T-cell (primary cell): ENCODE data around the gene SH3BGRL2. TPM values are rescaled to one million over a fixed set of nuclear protein-coding genes. Genes with fewer than 3 reads are reported as not detected.

ENCODE experiments used
- ATAC-seq, 4 experiments: fragments of 200-7000 bp in 3 of 4; fragments of 150-1000 bp in 1 of 4; cut with Tn5 transposase; replicated peaks in 1 of 4; 1 replicate in 3 of 4; 2 replicates in 1 of 4; pipeline ENCODE4 v1.10.0; 2021; ENCODE audit warnings: moderate library complexity in 3 of 4, mild to moderate bottlenecking in 2 of 4, moderate number of reproducible peaks in 1 of 4
- CTCF ChIA-PET, 2 donors: fragments of 300-600 bp; sonication (Branson Sonifier 250); formaldehyde crosslinking; loops; one replicate each; lab custom pipeline; 2022; ENCODE audit warnings: antibody characterized with exemption in 2 of 2; lab: Charles Lee
- POLR2A ChIA-PET, 2 donors: fragments of 300-600 bp; sonication (Branson Sonifier 250); formaldehyde crosslinking; loops; one replicate each; lab custom pipeline; 2022; ENCODE audit warnings: antibody characterized with exemption in 2 of 2; lab: Charles Lee
- DNase-seq, 35 experiments: peaks; one replicate each; pipeline versions ENCODE4 v3.0.0 to v3.0.0-alpha.2; 2013 to 2023
- H3K27ac ChIP-seq: one replicate; pipeline ENCODE4 v1.5.1; 2013; ENCODE audit warnings: low read length
- H3K27me3 ChIP-seq, 2 experiments: replicated peaks in 1 of 2; 1 replicate in 1 of 2; 2 replicates in 1 of 2; pipeline versions ENCODE4 v1.6.1 to v1.7.0; 2013; ENCODE audit warnings: low read length in 1 of 2, mixed read lengths in 1 of 2; ENCODE audit not compliant: control insufficient read depth in 2 of 2, insufficient read depth in 2 of 2; ENCODE audit errors: extremely low read depth in 1 of 2
- H3K36me3 ChIP-seq, 2 donors: 1 replicate in 1 of 2; 2 replicates in 1 of 2; pipeline versions ENCODE4 v1.6.1 to v1.7.0; 2013; ENCODE audit warnings: low read length in 1 of 2; ENCODE audit not compliant: control insufficient read depth in 2 of 2, insufficient read depth in 1 of 2; ENCODE audit errors: extremely low read depth in 1 of 2
- H3K4me1 ChIP-seq, 2 experiments: 1 replicate in 1 of 2; 2 replicates in 1 of 2; pipeline versions ENCODE4 v1.6.1 to v1.7.0; 2013; ENCODE audit warnings: low read length in 2 of 2, mixed read lengths in 1 of 2; ENCODE audit not compliant: insufficient read depth in 2 of 2, control insufficient read depth in 1 of 2; ENCODE audit errors: extremely low read depth in 1 of 2
- H3K4me3 ChIP-seq, 2 donors: 1 replicate in 1 of 2; 2 replicates in 1 of 2; pipeline versions ENCODE4 v1.5.1 to v1.7.0; 2013; ENCODE audit warnings: mild to moderate bottlenecking in 2 of 2, low read length in 1 of 2, moderate library complexity in 1 of 2; ENCODE audit not compliant: control insufficient read depth in 1 of 2; ENCODE audit errors: extremely low read depth in 1 of 2
- H3K9me3 ChIP-seq: 2 replicates; pipeline ENCODE4 v1.7.0; 2013
- H3K27ac Mint-ChIP-seq, 2 donors: one replicate each; pipeline ENCODE4 v1.8.0; 2020 to 2021; ENCODE audit warnings: mild to moderate bottlenecking in 2 of 2, mixed read lengths in 2 of 2
- H3K27me3 Mint-ChIP-seq, 2 donors: one replicate each; pipeline ENCODE4 v1.8.0; 2021 to 2022; ENCODE audit warnings: mixed read lengths in 2 of 2
- H3K36me3 Mint-ChIP-seq: one replicate; pipeline ENCODE4 v1.8.0; 2021; ENCODE audit warnings: mixed read lengths
- H3K4me1 Mint-ChIP-seq, 3 donors: one replicate each; pipeline ENCODE4 v1.8.0; 2020 to 2022; ENCODE audit warnings: mixed read lengths in 3 of 3, mild to moderate bottlenecking in 1 of 3
- H3K4me3 Mint-ChIP-seq, 3 donors: one replicate each; pipeline ENCODE4 v1.8.0; 2020 to 2022; ENCODE audit warnings: mild to moderate bottlenecking in 3 of 3, mixed read lengths in 3 of 3, moderate library complexity in 3 of 3
- H3K9me3 Mint-ChIP-seq, 3 donors: one replicate each; pipeline ENCODE4 v1.8.0; 2020 to 2022; ENCODE audit warnings: mixed read lengths in 3 of 3
- WGBS: methylation state at CpG from one replicate; pipeline ENCODE4 v1.1.5; 2013; ENCODE audit warnings: missing lambda C conversion rate; ENCODE audit not compliant: insufficient coverage; 5-methylcytosine and 5-hydroxymethylcytosine counted together
- total RNA-seq, 35 experiments: library from RNA in 6 of 35; stranded (reverse) in 6 of 35; fragments of 120-200 nt in 1 of 35; gene quantifications; one replicate each; pipeline versions ENCODE4 v1.2.1 to v1.2.4 and lab custom pipeline; 2013 to 2026

SH3BGRL2 gene
- total RNA-seq, 5 donors from 2014 or later (not counting 1 experiment from before 2014, with no cell fraction given): 0.53 to 8.9 (median 1.4) TPM

- ATAC-seq (no peak), DNase-seq (no peak)
- WGBS: 80% methylated on average over 1 of the region's 1 CpG
- no peak overlapping the region for H3K4me3 ChIP-seq
- no peak overlapping the region for H3K4me3 Mint-ChIP-seq
- POLR2A ChIA-PET: no interaction called here
- peaks cover 2 to 14% of the 10 kb centered on the region in 2 donors for H3K27me3 Mint-ChIP-seq
- CTCF ChIA-PET: no interaction called here
- no peaks in the 10 kb centered on the region for H3K4me1 Mint-ChIP-seq
- H3K4me1 ChIP-seq: no peaks in the 10 kb centered on the region
- H3K9me3 ChIP-seq: no peaks in the 10 kb centered on the region
- no peaks in the 10 kb centered on the region for H3K36me3 Mint-ChIP-seq
- H3K27me3 ChIP-seq: no peaks in the 10 kb centered on the region
- H3K9me3 Mint-ChIP-seq: no peaks in the 10 kb centered on the region
- H3K27ac ChIP-seq: no peak overlapping the region
- H3K36me3 ChIP-seq: no peaks in the 10 kb centered on the region
- H3K27ac Mint-ChIP-seq: no peak overlapping the region
These were observed 8.8 kb upstream of the SH3BGRL2 start for GRCh38 chr6:79622364-79622763.

DNA sequence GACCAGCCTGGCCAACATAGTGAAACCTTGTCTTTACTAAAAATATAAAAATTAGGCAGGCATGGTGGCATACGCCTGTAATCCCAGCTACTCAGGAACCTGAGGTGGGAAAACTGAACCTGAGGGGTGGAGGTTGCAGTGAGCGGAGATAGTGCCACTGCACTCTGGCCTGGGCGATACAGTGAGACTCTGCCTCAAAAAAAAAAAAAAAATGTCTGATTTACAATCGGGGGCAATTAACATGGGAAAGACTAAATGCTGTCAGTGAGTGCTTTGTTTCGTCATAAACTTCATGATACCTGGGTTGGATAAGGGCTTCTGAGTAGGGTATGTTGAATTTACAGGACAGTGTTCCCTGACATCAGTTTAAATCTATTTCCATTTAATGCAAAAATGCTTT lies 8.0 kb upstream of the SH3BGRL2 start:
- DNase-seq (no peak), ATAC-seq (no peak)
- H3K4me1 ChIP-seq: no peaks in the 10 kb centered on the region
- Mint-ChIP-seq H3K36me3 (no peaks in the 10 kb centered on the region), H3K27ac (no peak overlapping the region), H3K4me1 (no peaks in the 10 kb centered on the region), H3K9me3 (no peaks in the 10 kb centered on the region), H3K27me3 (peaks cover 6 to 14% of the 10 kb centered on the region in 2 donors), H3K4me3 (no peak overlapping the region)
- ChIA-PET POLR2A (no interaction called here), CTCF (no interaction called here)
- H3K4me3 ChIP-seq: no peak overlapping the region
- WGBS: 79% methylated on average over 4 of the region's 5 CpGs
- H3K27ac ChIP-seq: no peak overlapping the region
- no peaks in the 10 kb centered on the region for H3K36me3 ChIP-seq
- H3K9me3 ChIP-seq: no peaks in the 10 kb centered on the region
- H3K27me3 ChIP-seq: no peaks in the 10 kb centered on the region

GRCh38 chr6:79625746-79626145 lies 5.4 kb upstream of the SH3BGRL2 start:
- no peak for DNase-seq
- no peak overlapping the region for H3K4me3 Mint-ChIP-seq
- no peak overlapping the region for H3K27ac Mint-ChIP-seq
- no peak overlapping the region for H3K27ac ChIP-seq
- no peaks in the 10 kb centered on the region for H3K9me3 ChIP-seq
- H3K4me1 ChIP-seq: peaks cover 0 to 2% of the 10 kb centered on the region in 2 experiments
- H3K36me3 ChIP-seq: no peaks in the 10 kb centered on the region
- H3K27me3 Mint-ChIP-seq: peaks cover 16 to 20% of the 10 kb centered on the region in 2 donors
- CTCF ChIA-PET: no interaction called here
- no peaks in the 10 kb centered on the region for H3K36me3 Mint-ChIP-seq
- POLR2A ChIA-PET: no interaction called here
- H3K4me1 Mint-ChIP-seq: peaks cover 2 to 4% (median 3%) of the 10 kb centered on the region in 3 donors
- no peak for ATAC-seq
- H3K9me3 Mint-ChIP-seq: no peaks in the 10 kb centered on the region
- H3K4me3 ChIP-seq: no peak overlapping the region
- peaks cover 7 to 9% of the 10 kb centered on the region in 2 experiments for H3K27me3 ChIP-seq

GRCh38 chr6:79626811-79627210 lies 4.3 kb upstream of the SH3BGRL2 start:
- Mint-ChIP-seq H3K9me3 (no peaks in the 10 kb centered on the region), H3K27me3 (peaks cover 22 to 27% of the 10 kb centered on the region in 2 donors), H3K27ac (no peak overlapping the region), H3K36me3 (no peaks in the 10 kb centered on the region), H3K4me1 (peaks cover 9 to 10% (median 10%) of the 10 kb centered on the region in 3 donors), H3K4me3 (no peak overlapping the region)
- no peak for DNase-seq
- ATAC-seq: no peak
- WGBS: 90% methylated on average over 1 of the region's 3 CpGs
- Histone ChIP-seq H3K36me3 (no peaks in the 10 kb centered on the region), H3K27ac (no peak overlapping the region), H3K4me3 (no peak overlapping the region), H3K4me1 (peaks cover 0 to 11% of the 10 kb centered on the region in 2 experiments), H3K27me3 (peaks cover 12 to 17% of the 10 kb centered on the region in 2 experiments), H3K9me3 (no peaks in the 10 kb centered on the region)
- ChIA-PET CTCF (no interaction called here), POLR2A (interaction anchor here in 1 of 2 donors (0.6 kb wide), 1 partner anchor 27 kb away, joined by 3 read pairs; no protein-coding TSS in a partner anchor)

DNA sequence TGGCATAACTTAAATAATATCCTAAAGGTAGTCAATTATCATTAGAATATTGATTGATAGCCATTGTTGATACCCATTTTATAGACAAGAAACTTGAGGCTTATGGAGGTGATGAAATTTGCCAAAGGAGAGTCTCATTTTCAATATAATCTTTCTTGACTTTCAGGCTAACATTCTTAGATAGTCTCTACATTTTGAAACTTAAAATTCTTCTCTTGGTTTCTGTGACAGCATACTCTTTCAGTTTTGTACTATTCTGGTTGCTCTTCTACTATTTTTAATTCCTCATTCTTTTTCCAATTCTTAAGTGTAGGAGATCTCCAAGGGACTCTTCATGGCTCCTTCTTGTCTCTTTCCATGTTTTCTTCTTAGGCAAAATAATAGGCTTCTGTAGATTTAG lies 3.7 kb upstream of the SH3BGRL2 start:
- Histone ChIP-seq H3K27ac (no peak overlapping the region), H3K4me3 (no peak overlapping the region), H3K9me3 (no peaks in the 10 kb centered on the region), H3K4me1 (peaks cover 0 to 12% of the 10 kb centered on the region in 2 experiments), H3K36me3 (no peaks in the 10 kb centered on the region), H3K27me3 (peaks cover 14 to 18% of the 10 kb centered on the region in 2 experiments)
- peaks cover 25 to 28% of the 10 kb centered on the region in 2 donors for H3K27me3 Mint-ChIP-seq
- ATAC-seq (no peak), DNase-seq (no peak)
- H3K4me3 Mint-ChIP-seq: no peak overlapping the region
- ChIA-PET CTCF (no interaction called here), POLR2A (no interaction called here)
- no peaks in the 10 kb centered on the region for H3K36me3 Mint-ChIP-seq
- no peaks in the 10 kb centered on the region for H3K9me3 Mint-ChIP-seq
- H3K4me1 Mint-ChIP-seq: peaks cover 10 to 13% (median 12%) of the 10 kb centered on the region in 3 donors
- H3K27ac Mint-ChIP-seq: no peak overlapping the region

DNA sequence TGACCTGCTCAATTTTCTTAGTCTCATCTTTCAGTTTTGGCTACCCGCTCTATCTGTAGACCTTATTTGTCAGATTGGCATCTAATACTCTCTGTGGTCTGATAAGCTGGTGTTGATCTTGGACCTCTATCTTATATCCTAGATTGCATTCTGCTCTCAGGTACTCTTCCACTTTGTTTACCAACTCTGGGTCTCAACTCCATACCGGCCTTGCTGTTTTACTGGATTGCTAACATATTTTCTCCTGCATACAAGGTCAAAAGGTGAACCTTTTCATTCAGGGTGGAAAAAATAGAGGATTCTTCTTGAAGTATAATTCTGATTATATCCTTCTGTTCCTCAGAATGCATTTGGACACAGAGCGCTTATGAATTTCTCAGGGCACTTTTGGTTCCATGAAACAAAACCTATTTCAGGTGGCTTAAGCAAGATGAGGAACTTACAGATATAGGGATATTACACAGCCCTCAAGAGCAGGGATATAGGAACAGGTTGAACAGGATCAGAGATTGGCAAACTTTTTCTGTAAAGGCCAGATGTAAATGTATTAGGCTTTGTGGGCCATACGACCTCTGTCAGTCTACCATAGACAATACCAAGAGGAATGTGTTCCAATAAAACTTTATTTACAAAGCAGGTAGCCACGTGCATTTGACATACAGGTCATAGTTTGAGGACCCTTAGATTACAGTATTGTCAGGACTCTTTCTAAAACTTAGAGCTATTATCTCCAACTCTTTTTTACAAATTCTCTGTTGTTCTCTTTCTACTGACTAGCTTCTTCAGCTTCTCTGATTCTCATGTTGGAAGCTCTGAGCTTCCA lies 2.5 kb upstream of the SH3BGRL2 start:
- peaks cover 10 to 13% (median 12%) of the 10 kb centered on the region in 3 donors for H3K4me1 Mint-ChIP-seq

More for the DNA sequence above, 2.5 kb upstream of the SH3BGRL2 start:
- CTCF ChIA-PET: interaction anchor here in 1 of 2 donors (0.6 kb wide), 1 partner anchor 145 kb away, joined by 3 read pairs; no protein-coding TSS in a partner anchor
- H3K4me1 ChIP-seq: peaks cover 0 to 12% of the 10 kb centered on the region in 2 experiments
- no peaks in the 10 kb centered on the region for H3K9me3 ChIP-seq
- H3K4me3 Mint-ChIP-seq: no peak overlapping the region
- POLR2A ChIA-PET: no interaction called here
- no peak overlapping the region for H3K27ac ChIP-seq
- ATAC-seq (no peak), DNase-seq (no peak)
- H3K36me3 Mint-ChIP-seq: no peaks in the 10 kb centered on the region
- no CpG with 5 or more reads among the region's 5 CpGs for WGBS
- H3K27ac Mint-ChIP-seq: no peak overlapping the region
- peaks cover 18% of the 10 kb centered on the region in 2 experiments for H3K27me3 ChIP-seq
- H3K36me3 ChIP-seq: no peaks in the 10 kb centered on the region
- peaks cover 32 to 37% of the 10 kb centered on the region in 2 donors for H3K27me3 Mint-ChIP-seq
- no peaks in the 10 kb centered on the region for H3K9me3 Mint-ChIP-seq
- H3K4me3 ChIP-seq: no peak overlapping the region
